GM19463 (cell line): ENCODE results near the gene HECW1.
A peak's percentile ranks its signal among the peaks of the same experiment; 100 is the strongest.
"Not testable (repeated sequence)": the region's sequence is repeated elsewhere in the genome, so short reads cannot be mapped to it uniquely, and the experiment has no call there.

Experiments used
- ATAC-seq: cut with Tn5 transposase; IDR thresholded peaks from one replicate; pipeline ENCODE4 v1.9.1; 2021; ENCODE audit warnings: mild to moderate bottlenecking, moderate library complexity; ENCODE audit not compliant: unreplicated experiment

Gene HECW1

DNA sequence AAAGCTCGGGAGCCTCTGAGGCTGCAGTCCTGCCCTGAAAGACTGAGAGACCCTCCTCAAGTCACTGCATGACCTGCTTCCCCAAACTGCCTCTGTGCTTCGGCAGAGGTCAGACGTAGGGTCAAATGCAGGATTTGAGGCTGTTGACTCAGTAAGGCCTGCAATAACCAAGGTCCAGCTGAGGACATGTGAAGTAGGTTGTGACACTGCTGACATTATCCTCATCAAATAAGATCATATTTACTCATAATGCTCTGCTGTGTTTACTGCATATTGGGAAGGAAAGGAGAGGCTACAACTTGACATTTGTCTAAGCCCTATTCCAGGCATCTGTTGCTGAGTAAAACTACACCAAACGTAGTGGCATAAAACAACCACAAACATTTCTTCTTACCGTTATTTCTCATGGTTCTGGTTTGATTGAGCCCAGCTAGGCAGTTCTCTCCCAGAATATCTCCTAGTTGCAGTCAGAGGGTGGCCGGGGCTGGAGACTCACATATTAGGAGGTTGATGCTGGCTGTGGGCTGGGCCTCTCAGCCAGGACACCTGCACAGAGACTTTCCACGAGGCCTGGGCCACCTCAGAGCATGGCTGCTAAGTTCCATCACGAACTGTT lies 348.4 kb downstream of the HECW1 start:
- no peak for ATAC-seq

DNA sequence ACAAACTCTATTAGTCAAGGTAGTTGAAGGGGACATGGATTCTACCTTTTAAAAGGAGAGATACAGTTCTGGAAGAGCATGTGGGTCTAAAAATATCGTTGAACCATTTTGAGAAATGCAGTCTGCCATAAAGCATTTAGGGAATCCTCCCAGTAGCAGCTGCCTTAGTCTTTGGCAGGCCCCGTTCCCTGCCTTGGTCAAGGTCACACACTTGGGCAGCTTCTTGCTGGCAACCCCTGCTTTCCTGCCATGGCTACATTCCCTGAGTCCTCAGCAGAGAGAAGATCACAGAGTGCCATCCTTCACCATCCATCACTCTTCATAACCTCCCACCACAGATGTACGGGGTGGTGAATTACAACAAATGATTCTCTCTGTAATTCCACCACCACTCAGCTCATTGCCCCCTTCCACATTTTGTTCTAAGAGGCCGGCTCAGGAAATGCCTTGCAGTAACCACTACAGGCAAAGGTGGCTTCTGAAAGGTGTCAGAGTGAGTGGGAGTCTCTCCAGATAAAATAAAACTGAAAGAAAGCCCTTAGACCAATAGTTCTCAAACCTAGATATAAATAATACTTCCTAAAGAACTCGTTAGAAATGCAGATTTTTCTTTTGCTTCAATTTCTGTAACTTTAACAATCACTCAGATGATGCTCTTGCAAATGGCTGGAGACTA lies 349.0 kb downstream of the HECW1 start:
- ATAC-seq = peak; percentile 44

DNA sequence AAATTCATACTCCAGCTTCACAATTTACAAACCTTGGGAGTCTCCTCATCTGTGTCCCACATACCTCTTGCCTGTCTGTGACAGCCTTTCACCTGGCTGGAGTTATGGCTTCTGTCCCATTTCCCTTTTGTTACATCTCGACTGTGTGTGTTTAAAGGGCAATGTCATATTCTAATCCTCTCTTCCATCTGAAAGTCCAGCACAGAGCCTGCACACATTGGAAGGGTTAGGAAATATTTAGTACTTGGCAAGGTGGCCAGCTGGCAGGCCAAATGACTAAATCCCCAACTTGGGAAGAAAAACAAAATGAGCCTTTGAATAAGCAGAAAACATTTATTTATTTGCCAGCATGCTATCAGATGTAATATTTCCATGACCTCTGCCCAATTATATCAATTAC lies 350.4 kb downstream of the HECW1 start:
- ATAC-seq = no peak

DNA sequence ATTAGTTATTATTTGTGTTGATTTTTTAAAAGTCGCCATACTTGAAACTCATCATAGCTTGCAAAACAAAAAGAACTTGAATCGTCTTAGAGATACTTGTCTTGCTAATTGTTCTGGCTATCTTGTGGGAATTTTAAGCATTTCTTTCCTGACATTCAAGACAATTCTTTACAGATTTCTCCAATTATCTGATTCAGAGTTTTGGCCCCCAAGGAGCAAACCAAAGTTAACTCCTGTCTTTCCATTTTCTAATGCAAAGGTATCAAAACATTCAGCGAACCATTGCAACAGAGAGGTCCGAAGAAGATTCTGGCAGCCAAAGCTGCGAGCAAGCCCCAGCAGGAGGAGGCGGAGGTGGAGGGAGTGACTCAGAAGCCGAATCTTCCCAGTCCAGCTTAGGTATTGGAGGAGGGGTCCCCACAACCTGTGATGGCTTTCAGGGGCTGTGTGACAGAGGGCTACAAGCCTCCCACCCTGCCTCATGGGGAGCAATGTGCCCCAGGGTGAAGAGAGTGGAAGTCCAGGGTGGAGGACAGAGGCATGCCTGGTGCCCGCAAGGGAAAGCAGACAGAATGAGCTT lies 351.0 kb downstream of the HECW1 start:
- ATAC-seq = no peak

DNA sequence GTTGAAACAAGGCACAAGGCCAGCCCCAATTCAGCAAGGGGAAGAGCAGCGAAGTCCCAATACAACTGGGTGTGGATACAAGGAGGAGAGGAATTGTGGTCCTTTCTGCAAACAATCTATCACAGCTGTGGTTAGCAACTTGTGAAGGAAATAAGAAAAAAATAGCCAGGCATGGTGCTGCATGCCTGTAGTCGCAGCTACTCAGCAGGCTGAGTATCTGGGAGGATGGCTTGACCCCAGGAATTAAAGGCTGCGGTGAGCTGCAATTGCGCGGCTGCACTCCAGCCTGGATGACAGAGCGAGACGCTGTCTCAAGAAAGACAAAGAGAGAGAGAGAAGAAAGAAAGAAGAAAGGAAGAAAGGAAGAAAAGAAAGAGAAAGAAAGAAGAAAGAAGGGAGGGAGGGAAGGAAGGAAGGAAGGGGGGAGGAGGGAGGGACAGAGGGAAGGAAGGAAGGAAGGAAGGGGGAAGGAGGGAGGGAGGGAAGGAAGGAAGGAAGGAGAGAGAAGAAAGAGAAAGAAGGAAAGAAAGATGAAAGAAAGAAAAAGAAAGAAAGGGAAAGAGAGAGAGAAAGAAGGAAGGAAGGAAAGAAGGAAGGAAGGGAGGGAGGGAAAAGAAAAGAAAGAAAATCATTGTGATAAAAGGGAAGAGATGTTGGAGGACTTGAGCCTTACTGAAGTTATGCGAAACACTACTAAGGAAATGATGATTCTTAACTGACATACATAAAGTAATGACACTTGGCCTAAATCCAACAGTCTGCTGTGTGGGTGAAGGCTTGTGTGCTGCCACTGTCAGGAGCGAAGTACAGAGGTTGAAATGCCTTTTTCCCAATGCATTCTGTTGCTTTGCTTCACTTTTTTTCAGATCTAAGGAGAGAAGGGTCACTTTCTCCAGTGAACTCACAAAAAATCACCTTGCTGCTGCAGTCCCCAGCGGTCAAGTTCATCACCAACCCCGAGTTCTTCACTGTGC lies 353.4 kb downstream of the HECW1 start:
- no peak for ATAC-seq

DNA sequence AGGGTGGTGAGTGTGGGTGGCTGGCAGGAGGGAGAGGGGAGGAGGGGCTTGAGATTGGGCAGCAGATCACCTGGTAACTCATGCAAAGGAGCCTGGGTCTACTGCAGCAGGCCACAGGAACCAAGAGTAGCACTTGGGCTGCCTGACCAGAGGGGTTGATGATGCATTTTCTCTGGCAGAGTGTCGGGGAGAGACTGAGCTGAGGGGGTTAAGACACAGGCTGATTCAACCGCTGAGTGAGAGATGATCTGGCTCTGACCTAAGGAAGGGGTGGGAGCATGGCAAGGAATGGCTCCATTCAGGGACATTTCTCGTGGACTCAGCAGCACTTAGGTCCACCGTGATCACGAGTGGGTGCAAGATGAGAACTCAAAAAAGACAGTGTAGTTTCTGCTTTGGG lies 355.0 kb downstream of the HECW1 start:
- ATAC-seq = no peak

DNA sequence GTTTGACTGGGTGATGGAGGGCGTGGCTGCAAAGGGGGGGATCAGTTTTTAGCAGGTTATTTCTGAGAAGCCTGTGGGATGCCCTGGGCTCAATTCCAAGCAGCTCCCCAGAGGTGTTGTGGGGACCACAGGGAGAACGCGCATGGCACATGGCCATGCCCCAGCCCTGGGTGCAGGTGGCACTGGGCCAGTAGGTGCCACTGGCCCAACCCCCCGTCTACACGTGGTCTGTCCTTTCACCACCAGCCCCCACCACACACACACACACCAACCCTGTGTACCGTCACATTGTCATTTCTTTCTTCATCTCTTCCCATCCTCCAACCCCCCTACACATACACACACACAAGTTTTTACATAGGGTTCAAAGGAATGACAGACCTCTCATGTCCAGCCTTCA lies 355.4 kb downstream of the HECW1 start:
- no peak for ATAC-seq

DNA sequence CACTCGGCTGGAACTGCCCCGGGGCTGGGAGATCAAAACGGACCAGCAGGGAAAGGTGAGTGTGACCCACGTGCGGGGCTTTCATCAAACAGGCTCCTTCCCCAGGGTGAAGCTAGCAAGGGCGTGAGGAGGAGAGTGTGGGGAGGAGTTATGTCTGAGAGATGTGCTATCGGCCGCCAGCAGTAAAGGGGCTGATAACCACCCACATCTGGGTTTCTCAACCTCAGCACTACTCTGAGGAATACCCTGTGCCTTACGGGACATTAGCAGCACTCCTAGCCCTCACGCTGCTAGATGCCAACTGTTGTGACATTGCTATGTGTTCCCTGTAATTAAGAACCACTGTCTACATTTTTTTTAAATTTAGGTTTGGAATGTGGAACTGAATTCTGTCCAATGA lies 356.6 kb downstream of the HECW1 start:
- ATAC-seq = no peak

DNA sequence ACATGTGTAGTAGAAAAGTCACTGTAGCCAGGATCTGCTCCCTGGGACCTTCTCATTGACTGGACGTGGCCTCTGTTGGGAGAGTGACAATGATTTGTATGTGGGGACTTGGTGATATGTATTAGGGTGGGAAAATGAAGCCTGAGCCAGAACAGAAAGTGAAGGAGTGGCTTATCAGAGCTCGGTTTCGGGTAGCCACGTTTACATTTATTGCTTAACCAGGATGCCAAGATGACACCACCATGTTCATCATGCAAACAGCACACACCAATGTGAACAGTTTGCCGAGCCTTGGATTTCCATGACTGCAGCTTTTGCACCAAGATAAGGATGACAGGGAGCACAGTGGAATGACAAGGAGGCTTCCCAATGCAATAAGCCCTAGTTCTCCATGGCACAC lies 357.7 kb downstream of the HECW1 start:
- ATAC-seq = no peak

DNA sequence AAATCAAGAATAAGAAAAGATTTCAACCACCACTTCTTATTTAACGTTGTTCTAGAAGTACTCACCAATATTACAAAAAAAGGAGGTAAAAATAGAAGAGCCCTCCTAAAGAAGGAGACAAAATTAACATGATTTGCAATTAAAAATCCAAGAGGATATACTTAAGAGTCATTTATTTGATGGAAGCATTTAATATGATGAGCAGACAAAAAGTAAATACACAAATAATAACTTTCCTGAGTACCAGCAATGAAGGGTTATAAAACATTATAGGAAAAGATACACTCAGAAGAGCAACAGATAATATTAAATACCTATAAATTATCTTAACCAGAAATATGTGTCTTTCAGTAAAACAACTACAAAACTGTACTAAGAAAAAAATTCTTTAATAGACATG lies 363.5 kb downstream of the HECW1 start:
- ATAC-seq = no peak

DNA sequence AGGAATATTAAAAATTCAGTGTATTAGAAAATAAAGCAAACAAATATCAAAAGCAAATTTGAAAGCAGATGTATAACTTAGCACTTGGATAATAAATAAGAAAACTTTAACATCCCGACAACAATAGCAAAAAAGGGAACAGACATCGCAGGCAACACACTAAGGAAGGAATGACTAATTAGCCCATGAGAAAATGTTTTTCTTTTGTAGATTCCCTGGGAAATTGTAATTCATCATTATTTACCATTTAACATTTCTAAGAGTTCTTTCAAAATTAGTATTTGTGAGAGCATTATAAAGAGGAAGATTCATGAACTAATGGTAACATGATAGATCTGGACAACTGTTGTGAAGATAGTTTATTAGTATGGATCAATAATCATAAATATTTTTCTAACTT lies 364.4 kb downstream of the HECW1 start:
- ATAC-seq = no peak

DNA sequence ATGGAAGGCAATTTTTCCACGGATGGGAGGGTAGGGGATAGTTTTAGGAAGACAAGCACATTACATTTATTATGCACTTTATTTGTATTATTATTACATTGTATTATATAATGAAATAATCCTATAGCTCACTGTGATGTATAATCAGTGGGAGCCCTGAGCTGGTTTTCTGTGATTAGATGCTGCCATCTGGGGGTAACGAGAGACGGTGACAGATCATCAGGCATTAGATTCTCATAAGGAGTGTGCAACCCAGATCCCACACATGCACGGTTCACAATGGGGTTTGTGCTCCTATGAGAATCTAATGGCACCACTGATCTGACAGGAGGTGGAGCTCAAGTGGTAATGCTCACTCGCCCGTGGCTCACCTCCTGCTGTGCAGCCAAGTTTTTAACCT lies 366.6 kb downstream of the HECW1 start:
- no peak for ATAC-seq

DNA sequence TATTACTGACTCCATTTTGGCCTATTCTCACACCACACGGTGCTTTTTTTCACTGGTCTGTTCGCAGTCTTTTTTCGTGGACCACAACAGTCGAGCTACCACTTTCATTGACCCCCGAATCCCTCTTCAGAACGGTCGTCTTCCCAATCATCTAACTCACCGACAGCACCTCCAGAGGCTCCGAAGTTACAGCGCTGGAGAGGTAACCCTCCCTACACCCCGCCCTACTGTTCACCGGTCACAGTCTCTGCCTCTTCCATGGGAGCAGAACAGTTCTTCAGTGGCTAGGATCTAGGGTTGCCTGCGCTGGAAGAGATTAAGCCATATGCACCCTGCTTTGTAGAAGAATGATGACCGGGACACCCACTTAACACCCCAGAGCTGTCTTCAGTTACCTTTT lies 367.1 kb downstream of the HECW1 start:
- no peak for ATAC-seq

DNA sequence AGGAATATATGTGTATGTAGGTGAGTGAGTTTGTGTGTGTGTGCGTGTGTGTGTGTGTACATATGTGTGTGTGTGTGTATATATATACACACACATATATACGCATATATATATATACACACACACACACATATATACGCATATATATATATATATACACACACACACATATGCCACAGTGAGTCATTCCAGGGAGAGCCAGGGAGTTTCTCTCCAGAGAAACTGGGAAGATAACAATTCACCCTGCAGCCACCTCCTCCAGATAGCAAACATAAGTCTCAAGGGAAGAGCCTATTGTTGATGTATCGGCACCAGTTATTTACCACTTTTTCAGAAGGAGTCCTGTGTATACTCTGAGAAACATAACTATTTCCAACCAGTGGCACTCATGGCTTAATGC lies 368.1 kb downstream of the HECW1 start:
- no peak for ATAC-seq

DNA sequence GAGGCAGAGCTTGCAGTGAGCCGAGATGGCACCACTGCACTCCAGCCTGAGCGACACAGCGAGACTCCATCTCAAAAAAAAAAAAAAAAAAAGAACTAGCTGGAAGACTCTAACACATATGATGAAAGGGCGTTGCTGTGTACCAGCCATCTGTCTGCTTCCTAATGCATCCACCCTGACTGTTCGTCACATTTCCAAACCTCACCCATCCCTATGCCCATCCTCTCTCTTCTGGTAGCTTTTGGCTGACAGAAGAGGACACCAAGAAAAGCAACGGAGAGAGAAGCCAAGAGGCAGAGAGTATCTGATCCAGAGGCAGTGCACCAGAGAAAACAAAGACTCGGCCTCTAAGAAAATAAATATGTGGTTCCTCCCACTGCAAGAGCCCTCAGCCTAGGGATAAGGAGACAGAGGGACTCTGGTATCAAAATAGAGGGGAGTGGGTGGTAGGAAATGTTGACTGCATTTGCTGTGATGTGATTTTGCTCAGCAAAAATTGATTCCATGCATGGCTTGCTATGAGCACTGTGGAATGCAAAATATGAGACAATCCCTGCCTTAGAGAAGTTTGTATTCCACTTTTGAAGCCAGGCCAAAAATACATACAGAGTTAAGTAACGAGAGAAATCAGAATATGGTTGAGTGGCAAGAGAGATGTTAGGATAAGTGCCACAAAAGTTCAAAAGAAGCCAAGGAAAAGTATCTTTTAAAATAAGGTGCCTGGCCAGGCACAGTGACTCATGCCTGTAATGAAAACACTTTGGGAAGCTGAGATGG lies 369.6 kb downstream of the HECW1 start:
- ATAC-seq = no peak

DNA sequence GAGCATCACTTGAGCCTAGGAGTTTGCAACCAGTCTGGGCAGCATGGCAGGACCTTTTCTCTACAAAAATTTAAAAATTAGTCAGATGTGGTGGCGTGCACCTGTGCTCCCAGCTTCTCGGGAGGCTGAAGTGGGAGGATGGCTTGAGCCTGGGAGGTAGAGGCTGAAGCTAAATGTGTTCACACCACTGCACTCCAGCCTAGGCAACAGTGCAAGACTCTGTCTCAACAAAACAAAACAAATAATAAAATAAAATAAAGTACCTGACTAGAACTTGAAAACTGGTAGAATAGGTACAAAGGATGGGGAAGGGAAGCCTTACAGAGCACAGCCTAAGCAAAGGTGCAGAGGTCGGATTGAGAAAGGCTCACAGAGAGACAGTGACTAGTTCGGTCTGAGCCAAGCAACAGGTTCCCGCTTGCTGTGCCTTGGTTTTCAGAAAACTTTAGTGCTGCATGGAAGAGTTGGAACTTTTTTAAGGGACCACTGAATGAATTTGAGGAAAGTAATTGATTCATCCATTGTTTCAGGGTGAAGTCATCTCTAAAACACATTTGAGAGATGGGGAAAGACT lies 370.3 kb downstream of the HECW1 start:
- ATAC-seq = no peak

DNA sequence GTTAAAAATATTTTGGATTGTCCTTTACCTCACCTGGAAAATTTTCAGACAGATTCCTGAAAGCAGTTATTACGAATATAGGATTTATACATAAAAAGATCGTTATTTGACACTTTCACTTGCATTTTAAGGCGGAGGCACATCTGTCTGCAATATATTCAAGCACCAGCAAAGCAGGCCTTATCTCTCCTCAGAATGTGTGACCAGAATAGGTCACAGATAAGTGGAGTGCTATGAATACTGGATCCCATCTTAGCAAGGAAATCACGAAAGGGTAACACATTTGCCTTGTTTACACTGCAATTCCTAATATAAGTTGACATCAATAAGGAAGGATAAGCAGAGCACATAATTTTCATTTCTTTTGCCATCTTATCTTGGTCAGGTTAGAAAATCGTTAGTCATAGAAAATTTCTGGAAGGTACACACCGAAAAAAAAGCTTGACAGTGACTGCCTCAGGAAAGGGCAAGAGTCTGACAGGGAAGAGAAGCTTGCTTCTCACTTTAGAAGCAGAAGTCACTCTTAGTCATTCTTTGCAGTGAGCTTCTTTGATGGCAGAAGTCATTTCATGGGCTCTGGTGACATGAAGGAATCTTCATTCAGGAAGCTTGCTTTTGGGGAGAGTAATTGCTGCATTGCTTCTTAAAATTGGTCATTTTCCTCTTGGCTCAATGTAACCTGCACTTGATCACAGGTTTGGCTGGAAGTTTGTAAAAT lies 372.4 kb downstream of the HECW1 start:
- no peak for ATAC-seq

DNA sequence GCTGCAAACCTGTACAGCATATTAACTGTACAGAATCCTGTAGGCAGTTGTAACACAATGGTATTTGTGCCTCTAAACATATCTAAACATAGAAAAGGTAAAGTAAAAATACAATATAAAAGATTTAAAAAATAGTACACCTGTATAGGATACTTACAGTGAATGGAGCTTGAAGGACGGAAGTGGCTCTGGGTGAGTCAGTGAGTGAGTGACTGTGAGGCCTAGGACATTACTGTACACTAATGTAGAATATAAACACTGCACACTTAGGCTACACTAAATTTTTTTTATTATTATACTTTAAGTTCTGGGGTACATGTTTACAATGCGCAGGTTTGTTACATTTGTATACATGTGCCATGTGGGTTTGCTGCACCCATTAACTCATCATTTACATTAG lies 373.1 kb downstream of the HECW1 start:
- no peak for ATAC-seq

DNA sequence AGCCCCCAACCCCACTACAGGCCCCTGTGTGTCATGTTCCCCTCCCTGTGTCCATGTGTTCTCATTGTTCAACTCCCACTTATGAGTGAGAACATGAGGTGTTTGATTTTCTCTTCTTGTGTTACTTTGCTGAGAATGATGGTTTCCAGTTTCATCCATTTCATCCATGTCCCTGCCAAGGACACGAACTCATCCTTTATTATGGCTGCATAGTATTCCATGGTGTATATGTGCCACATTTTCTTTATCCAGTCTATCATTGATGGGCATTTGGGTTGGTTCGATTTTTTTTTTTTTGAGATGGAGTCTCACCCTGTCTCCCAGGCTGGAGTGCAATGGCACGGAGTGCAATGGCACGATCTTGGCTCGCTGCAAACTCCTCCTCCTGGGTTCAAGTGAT lies 373.6 kb downstream of the HECW1 start:
- ATAC-seq = not testable (repeated sequence)

DNA sequence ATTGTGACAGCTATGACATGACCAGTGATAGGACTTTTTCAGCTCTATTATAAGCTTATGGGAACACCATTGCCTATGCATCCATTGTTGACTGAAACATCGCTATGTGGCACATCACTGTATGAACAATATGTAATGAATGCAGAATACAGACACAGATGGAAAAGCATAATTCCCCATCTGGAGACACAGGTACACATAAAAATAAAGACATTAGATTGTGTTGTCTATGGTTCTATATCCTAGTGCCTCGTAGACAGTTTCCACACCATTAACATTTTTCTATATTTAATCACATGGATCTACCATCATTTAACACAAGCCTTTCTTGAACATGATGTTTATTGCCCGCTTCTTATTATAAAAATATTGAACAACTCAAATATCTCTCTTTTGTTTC lies 374.2 kb downstream of the HECW1 start:
- no peak for ATAC-seq
